ENCODE data around the gene VPS13A. TPM values are rescaled to one million over a fixed set of nuclear protein-coding genes. Genes with fewer than 3 reads are reported as not detected.
"Not testable (repeated sequence)": the region's sequence is repeated elsewhere in the genome, so short reads cannot be mapped to it uniquely, and the experiment has no call there.

VPS13A gene
- total RNA-seq, 1 experiment from 2014 or later: 14.3 TPM

DNA sequence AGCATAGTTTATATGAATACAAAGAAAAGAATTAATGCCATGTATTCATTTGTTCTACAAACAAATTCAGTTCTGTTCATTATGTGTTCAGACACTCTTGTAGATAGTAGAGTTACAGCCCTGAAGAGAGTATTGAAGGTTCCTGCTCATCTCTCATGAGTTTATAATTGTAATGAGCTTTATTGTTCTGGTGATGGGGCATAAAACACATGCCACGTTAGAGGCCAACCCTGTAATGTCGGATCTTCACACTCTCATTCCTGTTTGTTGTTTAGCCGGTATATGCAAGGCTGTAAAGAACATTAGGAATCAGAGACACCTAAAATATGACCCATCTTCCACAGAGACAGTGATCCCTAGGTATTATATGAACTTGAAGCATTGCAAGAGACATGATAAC lies 214.5 kb downstream of the VPS13A start:
- Mint-ChIP-seq H3K27ac (ENCODE audit: unreplicated experiment) (no peak overlapping the region), H3K27me3 (ENCODE audit: insufficient read depth, unreplicated experiment) (no peaks in the 10 kb centered on the region), H3K36me3 (ENCODE audit: insufficient read depth, unreplicated experiment) (no peaks in the 10 kb centered on the region), H3K4me1 (ENCODE audit: low read depth, unreplicated experiment) (no peaks in the 10 kb centered on the region), H3K9me3 (ENCODE audit: unreplicated experiment) (no peaks in the 10 kb centered on the region), H3K4me3 (ENCODE audit: unreplicated experiment) (no peak overlapping the region)
- no peak overlapping the region for H3K4me3 ChIP-seq (ENCODE audit: low read depth, low read length)
- ChIA-PET POLR2A (no interaction called here), CTCF (no interaction called here)
- H3K36me3 ChIP-seq (ENCODE audit: control insufficient read depth, insufficient read depth, low read length): no peaks in the 10 kb centered on the region
- no TSS peak for BruUV-seq (replicated peaks)
- no peaks in the 10 kb centered on the region for H3K27me3 ChIP-seq (replicated peaks; ENCODE audit: control insufficient read depth, insufficient read depth, low read length)
- no peaks in the 10 kb centered on the region for H3K9me3 ChIP-seq
- intact Hi-C loops (cut with micrococcal nuclease; ENCODE audit: unreplicated experiment): no loop called here
- no peaks in the 10 kb centered on the region for H3K4me1 ChIP-seq
- no peak for DNase-seq
- TF ChIP-seq, protein P1, sequence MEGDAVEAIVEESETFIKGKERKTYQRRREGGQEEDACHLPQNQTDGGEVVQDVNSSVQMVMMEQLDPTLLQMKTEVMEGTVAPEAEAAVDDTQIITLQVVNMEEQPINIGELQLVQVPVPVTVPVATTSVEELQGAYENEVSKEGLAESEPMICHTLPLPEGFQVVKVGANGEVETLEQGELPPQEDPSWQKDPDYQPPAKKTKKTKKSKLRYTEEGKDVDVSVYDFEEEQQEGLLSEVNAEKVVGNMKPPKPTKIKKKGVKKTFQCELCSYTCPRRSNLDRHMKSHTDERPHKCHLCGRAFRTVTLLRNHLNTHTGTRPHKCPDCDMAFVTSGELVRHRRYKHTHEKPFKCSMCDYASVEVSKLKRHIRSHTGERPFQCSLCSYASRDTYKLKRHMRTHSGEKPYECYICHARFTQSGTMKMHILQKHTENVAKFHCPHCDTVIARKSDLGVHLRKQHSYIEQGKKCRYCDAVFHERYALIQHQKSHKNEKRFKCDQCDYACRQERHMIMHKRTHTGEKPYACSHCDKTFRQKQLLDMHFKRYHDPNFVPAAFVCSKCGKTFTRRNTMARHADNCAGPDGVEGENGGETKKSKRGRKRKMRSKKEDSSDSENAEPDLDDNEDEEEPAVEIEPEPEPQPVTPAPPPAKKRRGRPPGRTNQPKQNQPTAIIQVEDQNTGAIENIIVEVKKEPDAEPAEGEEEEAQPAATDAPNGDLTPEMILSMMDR (IDR thresholded peaks at IDR 0.05; ENCODE audit: insufficient read depth in 1 of 2, low read depth in 1 of 2, low read length in 1 of 2, severe bottlenecking in 1 of 2, unreplicated experiment in 1 of 2): no peak

DNA sequence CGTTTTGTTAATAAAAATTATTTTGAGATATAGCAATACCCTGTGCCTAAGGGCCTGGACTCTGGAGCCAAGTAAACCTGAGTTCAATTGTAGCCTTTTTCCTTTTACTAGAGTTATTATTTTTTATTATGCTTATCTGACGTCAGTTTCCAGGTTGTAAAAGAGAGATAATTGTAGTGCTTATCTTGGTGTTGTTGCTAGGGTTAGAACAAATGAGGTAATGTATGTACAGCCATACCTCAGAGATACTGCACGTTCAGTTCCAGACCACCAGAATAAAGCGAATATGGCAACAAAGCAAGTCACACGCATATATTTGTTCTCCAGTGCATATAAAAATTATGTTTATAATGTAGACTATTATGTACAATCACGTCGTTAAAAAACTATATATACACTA lies 215.0 kb downstream of the VPS13A start:
- no peaks in the 10 kb centered on the region for H3K27me3 ChIP-seq (replicated peaks; ENCODE audit: control insufficient read depth, insufficient read depth, low read length)
- H3K4me3 ChIP-seq (ENCODE audit: low read depth, low read length): no peak overlapping the region
- Mint-ChIP-seq H3K9me3 (ENCODE audit: unreplicated experiment) (no peaks in the 10 kb centered on the region), H3K36me3 (ENCODE audit: insufficient read depth, unreplicated experiment) (no peaks in the 10 kb centered on the region), H3K27ac (ENCODE audit: unreplicated experiment) (no peak overlapping the region), H3K4me3 (ENCODE audit: unreplicated experiment) (no peak overlapping the region), H3K27me3 (ENCODE audit: insufficient read depth, unreplicated experiment) (no peaks in the 10 kb centered on the region), H3K4me1 (ENCODE audit: low read depth, unreplicated experiment) (no peaks in the 10 kb centered on the region)
- CTCF ChIA-PET: no interaction called here
- intact Hi-C loops (cut with micrococcal nuclease; ENCODE audit: unreplicated experiment): no loop called here
- TF ChIP-seq, protein P1 (IDR thresholded peaks at IDR 0.05; ENCODE audit: insufficient read depth in 1 of 2, low read depth in 1 of 2, low read length in 1 of 2, severe bottlenecking in 1 of 2, unreplicated experiment in 1 of 2): no peak
- H3K36me3 ChIP-seq (ENCODE audit: control insufficient read depth, insufficient read depth, low read length): no peaks in the 10 kb centered on the region
- DNase-seq: no peak
- no peaks in the 10 kb centered on the region for H3K4me1 ChIP-seq
- BruUV-seq (replicated peaks): no TSS peak
- POLR2A ChIA-PET: no interaction called here
- H3K9me3 ChIP-seq: no peaks in the 10 kb centered on the region

GRCh38 chr9:77398581-77398980 lies 221.2 kb downstream of the VPS13A start:
- H3K4me1 ChIP-seq; H3K4me3 Mint-ChIP-seq (ENCODE audit: unreplicated experiment); H3K9me3 Mint-ChIP-seq (ENCODE audit: unreplicated experiment); DNase-seq; H3K4me1 Mint-ChIP-seq (ENCODE audit: low read depth, unreplicated experiment); H3K27me3 Mint-ChIP-seq (ENCODE audit: insufficient read depth, unreplicated experiment); BruUV-seq (replicated peaks); H3K27me3 ChIP-seq (replicated peaks; ENCODE audit: control insufficient read depth, insufficient read depth, low read length); H3K4me3 ChIP-seq (ENCODE audit: low read depth, low read length); H3K36me3 Mint-ChIP-seq (ENCODE audit: insufficient read depth, unreplicated experiment); CTCF ChIA-PET; intact Hi-C loops (cut with micrococcal nuclease; ENCODE audit: unreplicated experiment); H3K9me3 ChIP-seq; H3K36me3 ChIP-seq (ENCODE audit: control insufficient read depth, insufficient read depth, low read length); POLR2A ChIA-PET; H3K27ac Mint-ChIP-seq (ENCODE audit: unreplicated experiment): not testable (repeated sequence)

DNA sequence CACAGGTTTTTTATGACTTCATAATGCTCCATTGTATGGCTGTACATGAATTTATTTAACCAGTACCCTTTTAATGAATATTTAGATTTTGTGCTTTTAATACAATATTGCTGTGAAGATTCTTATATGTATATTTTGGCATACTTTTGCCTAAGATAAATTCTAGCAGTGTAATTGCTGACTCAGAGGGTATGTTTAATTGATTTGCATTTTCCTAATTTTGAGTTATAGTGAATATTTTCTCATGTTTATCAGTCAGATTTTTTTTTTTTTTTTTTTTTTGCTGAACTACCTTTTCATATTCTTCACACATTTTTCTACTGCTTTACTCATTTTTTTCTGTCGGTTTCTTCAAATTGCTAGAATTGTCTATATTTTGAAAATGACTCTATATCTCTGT lies 222.6 kb downstream of the VPS13A start:
- Mint-ChIP-seq H3K27me3 (ENCODE audit: insufficient read depth, unreplicated experiment) (no peaks in the 10 kb centered on the region), H3K4me1 (ENCODE audit: low read depth, unreplicated experiment) (no peaks in the 10 kb centered on the region), H3K4me3 (ENCODE audit: unreplicated experiment) (no peak overlapping the region), H3K27ac (ENCODE audit: unreplicated experiment) (no peak overlapping the region), H3K9me3 (ENCODE audit: unreplicated experiment) (no peaks in the 10 kb centered on the region), H3K36me3 (ENCODE audit: insufficient read depth, unreplicated experiment) (no peaks in the 10 kb centered on the region)
- DNase-seq: no peak
- Histone ChIP-seq H3K4me3 (ENCODE audit: low read depth, low read length) (no peak overlapping the region), H3K9me3 (no peaks in the 10 kb centered on the region), H3K36me3 (ENCODE audit: control insufficient read depth, insufficient read depth, low read length) (no peaks in the 10 kb centered on the region), H3K4me1 (no peaks in the 10 kb centered on the region), H3K27me3 (replicated peaks; ENCODE audit: control insufficient read depth, insufficient read depth, low read length) (no peaks in the 10 kb centered on the region)
- intact Hi-C loops (cut with micrococcal nuclease; ENCODE audit: unreplicated experiment): no loop called here
- BruUV-seq (replicated peaks): no TSS peak
- POLR2A ChIA-PET: no interaction called here
- TF ChIP-seq, protein P1 (IDR thresholded peaks at IDR 0.05; ENCODE audit: insufficient read depth in 1 of 2, low read depth in 1 of 2, low read length in 1 of 2, severe bottlenecking in 1 of 2, unreplicated experiment in 1 of 2): no peak
- CTCF ChIA-PET: no interaction called here
